Activated T-cell treated with anti-CD3 and anti-CD28 coated beads, Interleukin-2, amount 50 U/mL, for 24 hours (primary cell): ENCODE results near the gene KCNQ1.

Experiments used
- DNase-seq: peaks from one replicate; pipeline ENCODE4 v3.0.0-alpha.2; 2020
- H3K27ac Mint-ChIP-seq: 2 replicates; pipeline ENCODE4 v1.8.0; 2020; ENCODE audit warnings: mild to moderate bottlenecking, mixed read lengths
- H3K27me3 Mint-ChIP-seq: 2 replicates; pipeline ENCODE4 v1.8.0; 2020; ENCODE audit warnings: mixed read lengths
- H3K36me3 Mint-ChIP-seq: 2 replicates; pipeline ENCODE4 v1.8.0; 2020; ENCODE audit warnings: low read depth, mixed read lengths
- H3K4me1 Mint-ChIP-seq: 2 replicates; pipeline ENCODE4 v1.8.0; 2020; ENCODE audit warnings: low read depth, mixed read lengths
- H3K4me3 Mint-ChIP-seq: 2 replicates; pipeline ENCODE4 v1.8.0; 2020; ENCODE audit warnings: mild to moderate bottlenecking, moderate library complexity, mixed read lengths
- H3K9me3 Mint-ChIP-seq: 2 replicates; pipeline ENCODE4 v1.8.0; 2020; ENCODE audit warnings: mixed read lengths

Gene KCNQ1

GRCh38 chr11:2704896-2705606, 260.2 kb downstream of the KCNQ1 start:
- Mint-ChIP-seq H3K27ac (no peak overlapping the region), H3K4me3 (no peak overlapping the region), H3K4me1 (no peaks in the 10 kb centered on the region), H3K9me3 (peaks cover 13% of the 10 kb centered on the region), H3K27me3 (no peaks in the 10 kb centered on the region), H3K36me3 (peaks cover 9% of the 10 kb centered on the region)
- DNase-seq, result no peak

- Mint-ChIP-seq H3K36me3 (peaks cover 13% of the 10 kb centered on the region), H3K27ac (no peak overlapping the region)
These were observed 261.5 kb downstream of the KCNQ1 start for GRCh38 chr11:2706321-2706720.

GRCh38 chr11:2707736-2708135, 262.9 kb downstream of the KCNQ1 start:
- Mint-ChIP-seq H3K36me3 (peaks cover 13% of the 10 kb centered on the region), H3K4me1 (no peaks in the 10 kb centered on the region), H3K4me3 (no peak overlapping the region), H3K27me3 (no peaks in the 10 kb centered on the region), H3K9me3 (peaks cover 19% of the 10 kb centered on the region), H3K27ac (no peak overlapping the region)
- DNase-seq, result no peak

More at GRCh38 chr11:2706321-2706720, 261.5 kb downstream of the KCNQ1 start:
- Mint-ChIP-seq H3K4me1 (no peaks in the 10 kb centered on the region), H3K4me3 (no peak overlapping the region), H3K9me3 (peaks cover 19% of the 10 kb centered on the region), H3K27me3 (no peaks in the 10 kb centered on the region)
- DNase-seq, result no peak

GRCh38 chr11:2708151-2708581, 263.4 kb downstream of the KCNQ1 start:
- DNase-seq, result no peak
- H3K27me3 Mint-ChIP-seq, result no peaks in the 10 kb centered on the region
- peaks cover 19% of the 10 kb centered on the region for H3K9me3 Mint-ChIP-seq
- H3K4me3 Mint-ChIP-seq, result no peak overlapping the region
- H3K27ac Mint-ChIP-seq, result no peak overlapping the region
- peaks cover 13% of the 10 kb centered on the region for H3K36me3 Mint-ChIP-seq
- H3K4me1 Mint-ChIP-seq, result no peaks in the 10 kb centered on the region

- no peaks in the 10 kb centered on the region for H3K4me1 Mint-ChIP-seq
- H3K4me3 Mint-ChIP-seq, result no peak overlapping the region
- H3K27ac Mint-ChIP-seq, result no peak overlapping the region
- DNase-seq, result no peak
- H3K9me3 Mint-ChIP-seq, result peaks cover 19% of the 10 kb centered on the region
- no peaks in the 10 kb centered on the region for H3K27me3 Mint-ChIP-seq
- peaks cover 13% of the 10 kb centered on the region for H3K36me3 Mint-ChIP-seq
These were observed 264.0 kb downstream of the KCNQ1 start for GRCh38 chr11:2708757-2709281.

GRCh38 chr11:2709429-2709828, 264.6 kb downstream of the KCNQ1 start:
- Mint-ChIP-seq H3K4me1 (no peaks in the 10 kb centered on the region), H3K27me3 (no peaks in the 10 kb centered on the region), H3K9me3 (peaks cover 19% of the 10 kb centered on the region), H3K4me3 (no peak overlapping the region), H3K27ac (no peak overlapping the region), H3K36me3 (peaks cover 13% of the 10 kb centered on the region)
- no peak for DNase-seq

GRCh38 chr11:2711161-2711560, 266.4 kb downstream of the KCNQ1 start:
- Mint-ChIP-seq H3K4me3 (no peak overlapping the region), H3K4me1 (no peaks in the 10 kb centered on the region), H3K27ac (no peak overlapping the region), H3K9me3 (peaks cover 13% of the 10 kb centered on the region), H3K27me3 (no peaks in the 10 kb centered on the region), H3K36me3 (peaks cover 13% of the 10 kb centered on the region)
- no peak for DNase-seq

- H3K27me3 Mint-ChIP-seq, result no peaks in the 10 kb centered on the region
- peaks cover 12% of the 10 kb centered on the region for H3K9me3 Mint-ChIP-seq
- no peak overlapping the region for H3K4me3 Mint-ChIP-seq
- DNase-seq, result no peak
- no peaks in the 10 kb centered on the region for H3K4me1 Mint-ChIP-seq
- H3K27ac Mint-ChIP-seq, result no peak overlapping the region
- peaks cover 11% of the 10 kb centered on the region for H3K36me3 Mint-ChIP-seq
These were observed 268.3 kb downstream of the KCNQ1 start for GRCh38 chr11:2713094-2713493.

GRCh38 chr11:2713661-2714462, 269.1 kb downstream of the KCNQ1 start:
- no peak for DNase-seq
- Mint-ChIP-seq H3K36me3 (peaks cover 11% of the 10 kb centered on the region), H3K27ac (no peak overlapping the region), H3K27me3 (no peaks in the 10 kb centered on the region), H3K4me3 (no peak overlapping the region), H3K4me1 (no peaks in the 10 kb centered on the region), H3K9me3 (peaks cover 12% of the 10 kb centered on the region)

GRCh38 chr11:2714463-2714800, 269.6 kb downstream of the KCNQ1 start:
- no peak for DNase-seq
- H3K9me3 Mint-ChIP-seq, result peaks cover 12% of the 10 kb centered on the region
- peaks cover 10% of the 10 kb centered on the region for H3K36me3 Mint-ChIP-seq
- no peaks in the 10 kb centered on the region for H3K4me1 Mint-ChIP-seq
- H3K27ac Mint-ChIP-seq, result no peak overlapping the region
- no peak overlapping the region for H3K4me3 Mint-ChIP-seq
- no peaks in the 10 kb centered on the region for H3K27me3 Mint-ChIP-seq

- Mint-ChIP-seq H3K4me3 (no peak overlapping the region), H3K27me3 (no peaks in the 10 kb centered on the region), H3K4me1 (no peaks in the 10 kb centered on the region), H3K9me3 (peaks cover 8% of the 10 kb centered on the region), H3K36me3 (peaks cover 6% of the 10 kb centered on the region), H3K27ac (no peak overlapping the region)
- DNase-seq, result no peak
These were observed 270.1 kb downstream of the KCNQ1 start for GRCh38 chr11:2714871-2715270.

GRCh38 chr11:2715716-2716350, 271.0 kb downstream of the KCNQ1 start:
- H3K27ac Mint-ChIP-seq, result no peak overlapping the region
- DNase-seq, result no peak
- H3K27me3 Mint-ChIP-seq, result no peaks in the 10 kb centered on the region
- H3K4me1 Mint-ChIP-seq, result no peaks in the 10 kb centered on the region
- H3K9me3 Mint-ChIP-seq, result no peaks in the 10 kb centered on the region
- H3K36me3 Mint-ChIP-seq, result peaks cover under 1% of the 10 kb centered on the region
- H3K4me3 Mint-ChIP-seq, result no peak overlapping the region

- no peak for DNase-seq
- Mint-ChIP-seq H3K27me3 (no peaks in the 10 kb centered on the region), H3K4me1 (no peaks in the 10 kb centered on the region), H3K4me3 (no peak overlapping the region), H3K9me3 (no peaks in the 10 kb centered on the region), H3K27ac (no peak overlapping the region), H3K36me3 (no peaks in the 10 kb centered on the region)
These were observed 271.7 kb downstream of the KCNQ1 start for GRCh38 chr11:2716376-2717095.

GRCh38 chr11:2717561-2718325, 272.9 kb downstream of the KCNQ1 start:
- no peak overlapping the region for H3K4me3 Mint-ChIP-seq
- no peaks in the 10 kb centered on the region for H3K9me3 Mint-ChIP-seq
- no peak for DNase-seq

More at GRCh38 chr11:2717561-2718325, 272.9 kb downstream of the KCNQ1 start:
- H3K27ac Mint-ChIP-seq, result no peak overlapping the region
- H3K36me3 Mint-ChIP-seq, result no peaks in the 10 kb centered on the region
- no peaks in the 10 kb centered on the region for H3K27me3 Mint-ChIP-seq
- H3K4me1 Mint-ChIP-seq, result no peaks in the 10 kb centered on the region
